Fibroblast of peridontal ligament (primary cell): ENCODE results near the gene ZBTB42.

ENCODE experiments used
- DNase-seq: peaks from one replicate; pipeline ENCODE4 v3.0.0-alpha.2; 2010; ENCODE audit errors: extremely low read depth

The ZBTB42 gene

DNA sequence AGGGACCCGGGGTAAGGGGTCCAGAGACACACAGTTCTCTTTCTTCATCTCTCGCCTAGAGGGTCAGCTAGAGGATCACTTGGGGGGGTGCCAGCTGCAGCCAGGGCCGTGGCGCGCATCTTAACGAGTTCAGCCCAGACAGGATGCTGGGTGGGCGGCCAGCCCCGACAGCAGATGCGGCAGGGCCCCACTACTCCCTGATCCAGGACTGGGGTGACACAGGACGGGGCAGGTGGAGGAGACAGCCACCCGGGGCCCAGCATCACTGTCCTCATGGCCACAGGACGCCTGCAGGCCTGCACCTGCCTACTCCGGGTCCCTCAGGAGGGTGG, 18.1 kb upstream of the ZBTB42 start:
- DNase-seq, result no peak

GRCh38 chr14:104783484-104784217, 17.2 kb upstream of the ZBTB42 start:
- DNase-seq, result no peak

DNA sequence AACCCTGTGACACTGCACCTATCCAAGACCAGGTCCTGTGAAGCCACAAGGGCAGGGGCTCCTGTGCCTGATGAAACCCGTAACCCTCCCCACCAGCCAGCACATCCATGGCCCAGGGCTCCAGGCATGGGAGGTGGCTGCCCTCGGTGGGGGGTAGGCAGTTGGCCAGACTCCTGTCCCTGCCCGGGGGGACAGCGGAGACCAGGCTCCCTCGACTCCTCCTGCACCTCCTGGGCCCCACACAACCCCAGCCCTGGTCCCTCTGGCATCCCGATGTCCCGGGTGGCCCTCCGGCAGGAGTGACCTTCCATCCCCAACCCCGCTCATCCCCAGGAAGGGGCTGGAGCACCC, 16.7 kb upstream of the ZBTB42 start:
- DNase-seq, result no peak

GRCh38 chr14:104784846-104785707, 15.8 kb upstream of the ZBTB42 start:
- DNase-seq, result no peak

DNA sequence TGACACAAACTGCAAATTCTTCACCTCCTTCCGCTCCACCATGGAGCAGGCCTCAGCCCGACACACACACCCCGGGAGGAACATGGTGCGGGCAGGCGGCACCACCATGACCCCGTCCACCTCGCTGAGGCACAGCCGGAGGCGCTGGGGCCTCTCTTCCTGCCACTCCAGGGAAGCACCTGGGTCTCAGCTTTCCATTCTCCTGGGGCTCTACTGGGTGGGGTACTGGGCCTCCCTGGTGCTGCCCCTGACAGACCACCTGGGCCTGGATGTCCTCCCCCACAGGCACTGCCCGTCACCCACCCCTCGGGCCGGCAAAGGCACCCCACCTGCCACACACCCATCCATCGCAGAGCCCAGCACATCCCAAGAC, 15.2 kb upstream of the ZBTB42 start:
- DNase-seq, result no peak

DNA sequence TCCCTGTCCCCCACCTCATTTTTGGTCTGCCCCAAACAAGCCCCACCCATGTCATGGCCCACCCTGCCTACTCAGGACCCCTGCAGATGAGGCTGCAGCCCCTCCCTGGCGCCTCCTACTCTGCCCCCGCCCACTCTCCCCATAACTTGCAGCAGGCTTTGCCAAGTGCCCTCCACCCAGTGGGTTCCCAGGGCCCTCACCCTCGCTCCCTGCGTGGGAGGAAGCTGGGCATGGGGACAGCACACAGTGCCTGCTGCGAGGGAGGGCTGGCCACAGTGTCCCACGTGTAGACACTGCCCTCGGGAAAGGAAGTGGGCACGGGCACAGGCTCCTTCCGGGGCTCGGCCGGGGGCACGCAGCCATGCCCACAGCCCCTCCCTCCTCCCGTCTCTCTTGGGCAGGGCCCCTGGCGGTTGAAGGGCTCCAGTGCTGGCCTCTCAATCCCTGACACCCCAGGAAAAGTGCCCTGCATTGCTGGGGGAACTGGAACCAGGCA, 14.8 kb upstream of the ZBTB42 start:
- no peak for DNase-seq

GRCh38 chr14:104786726-104787675, 13.9 kb upstream of the ZBTB42 start:
- no peak for DNase-seq

DNA sequence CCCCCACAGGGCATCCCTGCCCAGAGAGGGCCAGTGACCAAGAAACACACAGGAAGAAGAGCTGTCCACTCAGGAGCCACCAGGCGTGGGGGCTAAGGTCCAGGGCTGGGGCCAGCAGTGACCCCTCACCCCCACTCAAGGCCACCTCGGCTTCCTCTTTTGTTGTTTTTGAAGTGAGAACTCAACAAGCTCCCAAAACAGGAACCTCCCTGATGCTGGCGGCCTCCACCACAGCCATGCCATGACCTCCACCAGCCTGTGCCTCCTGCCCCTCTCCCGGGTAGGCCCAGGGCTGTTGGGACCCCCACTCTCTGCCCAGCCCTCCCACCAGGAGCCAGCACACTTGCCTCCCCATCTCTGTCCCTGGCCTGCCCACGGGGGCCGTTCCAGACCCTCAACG, 13.2 kb upstream of the ZBTB42 start:
- DNase-seq, result no peak

GRCh38 chr14:104788161-104788818, 12.6 kb upstream of the ZBTB42 start:
- no peak for DNase-seq

DNA sequence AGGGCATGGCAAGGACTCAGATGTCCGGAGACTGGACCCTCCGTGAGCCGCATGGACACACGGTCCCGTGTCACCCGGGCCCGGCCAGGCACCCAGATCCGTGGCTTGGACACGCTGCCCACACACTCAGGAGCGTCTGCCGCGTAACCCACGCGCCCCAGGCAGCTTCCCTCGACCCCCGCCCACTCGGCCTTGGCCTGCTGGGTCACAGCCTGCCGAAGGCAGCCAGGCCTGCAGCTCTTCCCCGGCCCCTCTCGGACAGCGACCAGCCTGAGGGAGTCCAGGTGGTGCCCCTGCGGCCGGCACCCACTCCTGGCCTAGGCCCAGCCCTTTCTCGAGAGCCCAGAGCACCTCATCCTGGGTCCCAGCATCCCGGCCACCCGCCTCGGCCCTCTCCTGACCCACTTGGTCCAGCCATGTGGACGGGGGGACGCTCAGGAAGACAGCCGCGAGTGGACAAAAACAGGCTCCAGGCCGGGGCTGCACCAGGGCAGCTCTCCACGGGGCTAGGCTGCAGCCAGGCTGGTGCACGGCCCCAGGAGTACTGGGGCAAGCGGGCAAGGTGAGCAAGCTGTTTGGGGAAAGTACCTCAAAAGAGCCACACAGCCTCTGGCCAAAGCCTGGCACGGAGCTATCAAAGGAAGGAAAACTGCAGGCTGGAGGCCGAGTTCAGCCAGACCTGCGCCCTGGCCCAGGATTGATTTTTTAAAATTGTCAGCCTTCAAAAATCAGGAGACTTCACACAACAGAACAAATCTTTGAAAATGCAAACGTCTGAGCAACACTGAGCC, 11.8 kb upstream of the ZBTB42 start:
- DNase-seq, result no peak

- no peak for DNase-seq
These were observed 10.9 kb upstream of the ZBTB42 start for GRCh38 chr14:104789752-104790743.

GRCh38 chr14:104791425-104791824, 9.5 kb upstream of the ZBTB42 start:
- DNase-seq, result no peak

- DNase-seq, result no peak
These were observed 8.6 kb upstream of the ZBTB42 start for GRCh38 chr14:104792101-104792884.

GRCh38 chr14:104792945-104793702, 7.8 kb upstream of the ZBTB42 start:
- no peak for DNase-seq

- no peak for DNase-seq
These were observed 7.3 kb upstream of the ZBTB42 start for GRCh38 chr14:104793703-104793959.

GRCh38 chr14:104794099-104794498, 6.8 kb upstream of the ZBTB42 start:
- DNase-seq, result peak; percentile 55

GRCh38 chr14:104794631-104794992, 6.3 kb upstream of the ZBTB42 start:
- DNase-seq, result peak; percentile 16
